Right lobe of liver (tissue), 4 donors: Measurements from ENCODE around the gene CFAP161.

ENCODE experiments used
- CTCF ChIP-seq, 4 donors: fragments of 200-600 bp in 3 of 4; fragments of 450-650 bp in 1 of 4; IDR thresholded peaks; one replicate each; pipeline versions ENCODE4 v1.5.1 to v1.8.0; 2016 to 2022; ENCODE audit warnings: antibody characterized with exemption in 4 of 4, mild to moderate bottlenecking in 2 of 4
- POLR2A ChIP-seq: fragments of 450-650 bp; IDR thresholded peaks from one replicate; pipeline ENCODE4 v1.6.1; 2017; ENCODE audit warnings: antibody characterized with exemption, mild to moderate bottlenecking
- donor health status: DM: no; HTN: no; CAD: no.
- donor health status: DM: no; HTN: no; CAD: no.
- donor health status: DM: no; HTN: yes; CAD: no.

DNA sequence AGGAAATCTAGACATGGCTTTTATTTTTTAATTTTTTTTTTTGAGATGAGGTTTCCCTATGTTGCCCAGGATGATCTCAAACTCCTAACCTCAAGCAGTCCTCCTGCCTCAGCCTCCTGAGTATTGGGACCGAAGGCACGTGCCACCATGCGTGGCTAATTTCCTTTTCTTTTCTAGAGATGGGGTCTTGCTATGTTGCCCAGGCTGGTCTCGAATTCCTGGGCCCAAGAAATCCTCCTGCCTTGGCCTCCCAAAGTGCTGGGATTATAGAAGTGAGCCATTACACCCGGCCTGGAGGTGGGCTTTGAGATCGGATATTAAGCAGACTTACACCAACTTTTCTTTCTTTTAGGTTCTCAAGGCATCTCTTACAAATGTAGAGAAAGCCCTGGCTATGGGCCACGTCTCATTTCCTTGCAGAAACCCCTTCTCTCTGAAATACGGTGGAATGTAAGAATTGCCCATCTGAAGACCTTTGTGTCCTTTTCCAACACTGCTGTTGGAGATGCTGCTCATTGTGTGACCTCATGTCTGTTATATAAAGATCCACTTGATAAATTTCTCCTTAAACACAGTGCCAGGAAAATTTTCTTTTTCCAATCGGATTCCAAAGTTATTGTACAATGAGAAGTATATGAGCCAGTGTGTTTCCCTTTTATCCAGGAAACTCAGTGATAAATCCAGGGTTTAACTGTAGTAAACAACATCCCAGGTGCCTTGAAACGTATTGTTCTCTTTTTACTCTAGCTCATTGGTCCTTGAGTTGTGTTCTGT, 36.8 kb upstream of the CFAP161 start:
- TF ChIP-seq CTCF (IDR thresholded peaks at IDR 0.05) (no peak), POLR2A (no peak)
